T-helper 2 cell treated with Interferon-gamma antibody and Interleukin-4, amounts not matched to agents 5 μg/mL and 100 μg/mL, for 36 hours (primary cell): ENCODE data around the gene PXDC1.

Source experiments
- DNase-seq: peaks from one replicate; pipeline ENCODE4 v3.0.0; 2021; ENCODE audit warnings: low spot score
- H3K27ac Mint-ChIP-seq: one replicate; pipeline ENCODE4 v1.8.0; 2021; ENCODE audit warnings: mild to moderate bottlenecking, mixed read lengths
- H3K27me3 Mint-ChIP-seq: one replicate; pipeline ENCODE4 v1.8.0; 2021; ENCODE audit warnings: low read depth, mixed read lengths
- H3K36me3 Mint-ChIP-seq: one replicate; pipeline ENCODE4 v1.8.0; 2021; ENCODE audit warnings: low read depth, mixed read lengths
- H3K4me1 Mint-ChIP-seq: one replicate; pipeline ENCODE4 v1.8.0; 2021; ENCODE audit warnings: low read depth, mixed read lengths
- H3K4me3 Mint-ChIP-seq: one replicate; pipeline ENCODE4 v1.8.0; 2022; ENCODE audit warnings: mild to moderate bottlenecking, moderate library complexity, mixed read lengths
- H3K9me3 Mint-ChIP-seq: one replicate; pipeline ENCODE4 v1.8.0; 2021; ENCODE audit warnings: mixed read lengths

PXDC1 gene

DNA sequence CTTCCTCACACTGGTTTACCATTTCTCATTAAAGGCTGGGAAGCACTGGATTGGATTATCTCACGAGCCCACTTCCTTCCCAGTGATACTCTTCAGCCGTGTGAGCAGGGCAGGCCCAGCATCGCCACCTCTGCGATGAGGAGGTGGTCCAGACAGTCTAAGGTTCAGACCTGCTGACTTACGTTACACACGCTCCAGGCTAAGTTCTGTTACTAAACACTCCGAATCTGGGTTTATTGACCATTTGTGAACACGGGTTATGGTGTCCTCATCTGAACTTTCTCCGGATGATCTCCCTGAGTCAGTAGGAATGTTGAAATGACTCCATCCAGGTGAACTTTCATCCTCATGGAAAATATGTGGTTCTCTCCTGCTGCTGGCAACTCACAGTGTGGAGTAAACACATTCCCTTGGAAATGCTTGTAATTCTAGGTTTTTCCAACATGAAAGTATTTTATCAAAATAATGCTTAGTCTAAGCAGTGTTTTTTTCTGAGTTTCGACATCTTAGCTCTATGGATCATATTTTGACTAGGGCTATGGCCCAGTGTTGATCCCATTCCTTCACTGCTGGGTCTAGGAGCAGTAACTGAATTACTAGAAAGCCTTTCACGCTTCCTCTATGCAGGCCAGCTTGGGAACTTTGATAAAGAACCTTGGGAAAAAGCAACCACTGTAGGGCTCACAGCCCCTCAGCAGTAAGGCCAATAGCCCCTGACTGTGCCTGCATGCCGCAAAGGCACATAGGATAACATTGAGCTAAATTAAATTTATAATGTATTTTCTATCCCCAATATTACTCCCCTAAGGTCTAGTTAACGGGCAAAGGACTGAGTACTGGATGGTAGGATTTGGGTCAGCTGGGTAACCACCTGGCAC, 37.7 kb upstream of the PXDC1 start:
- Mint-ChIP-seq H3K4me1 (no peaks in the 10 kb centered on the region), H3K27me3 (no peaks in the 10 kb centered on the region), H3K27ac (no peak overlapping the region), H3K4me3 (no peak overlapping the region), H3K36me3 (no peaks in the 10 kb centered on the region), H3K9me3 (no peaks in the 10 kb centered on the region)
- DNase-seq, result no peak

DNA sequence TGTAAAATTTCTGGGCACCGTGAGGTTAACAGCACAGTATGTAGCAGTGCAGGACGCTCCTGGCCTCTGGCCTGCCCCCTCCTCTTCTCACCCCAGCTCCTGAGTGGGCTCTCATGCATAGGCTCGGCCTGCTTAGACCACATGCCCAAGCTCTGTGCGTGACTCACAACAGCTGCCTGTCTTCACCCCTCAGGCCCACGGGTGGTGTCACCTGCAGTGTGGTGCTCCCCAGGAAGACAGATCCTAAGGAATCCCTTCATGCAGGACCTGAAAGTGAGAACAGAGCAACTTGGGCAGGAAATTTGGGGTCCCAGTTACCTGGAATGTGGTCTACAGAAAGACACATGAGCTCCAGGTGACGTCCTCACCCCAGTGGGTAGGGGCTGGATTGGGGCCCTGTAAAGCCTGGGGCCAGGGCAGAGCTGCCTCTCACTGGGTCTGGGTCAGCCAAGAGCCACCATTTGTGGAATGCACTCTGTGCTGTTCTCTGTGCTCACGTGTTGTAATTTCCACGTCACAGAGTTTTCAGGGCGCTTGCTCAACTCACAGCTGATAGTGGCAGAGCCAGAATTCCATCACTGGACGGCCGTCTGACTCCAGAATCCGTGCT, 37.0 kb upstream of the PXDC1 start:
- Mint-ChIP-seq H3K4me3 (no peak overlapping the region), H3K36me3 (no peaks in the 10 kb centered on the region), H3K27me3 (no peaks in the 10 kb centered on the region), H3K9me3 (no peaks in the 10 kb centered on the region), H3K4me1 (no peaks in the 10 kb centered on the region), H3K27ac (no peak overlapping the region)
- no peak for DNase-seq

DNA sequence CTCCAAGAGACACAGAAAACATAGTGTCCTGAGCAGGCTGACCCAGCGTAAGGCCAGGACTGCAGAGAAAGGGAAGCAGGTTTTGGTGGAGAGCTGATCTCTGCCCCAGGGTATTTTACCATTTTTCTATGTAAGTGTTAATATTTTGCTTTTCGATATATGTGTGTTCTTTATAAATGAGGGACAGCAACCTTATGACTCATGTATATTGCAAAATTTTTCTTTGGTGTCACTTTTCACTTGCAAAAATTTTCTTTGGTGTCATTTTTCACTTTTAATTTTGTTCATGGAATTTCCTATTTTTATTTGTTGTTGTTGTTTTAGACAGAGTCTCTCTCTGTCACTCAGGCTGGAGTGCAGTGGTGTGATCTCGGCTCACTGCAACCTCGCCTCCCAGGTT, 34.6 kb upstream of the PXDC1 start:
- Mint-ChIP-seq H3K4me1 (no peaks in the 10 kb centered on the region), H3K9me3 (no peaks in the 10 kb centered on the region), H3K36me3 (no peaks in the 10 kb centered on the region), H3K27ac (no peak overlapping the region), H3K4me3 (no peak overlapping the region), H3K27me3 (no peaks in the 10 kb centered on the region)
- DNase-seq, result no peak

DNA sequence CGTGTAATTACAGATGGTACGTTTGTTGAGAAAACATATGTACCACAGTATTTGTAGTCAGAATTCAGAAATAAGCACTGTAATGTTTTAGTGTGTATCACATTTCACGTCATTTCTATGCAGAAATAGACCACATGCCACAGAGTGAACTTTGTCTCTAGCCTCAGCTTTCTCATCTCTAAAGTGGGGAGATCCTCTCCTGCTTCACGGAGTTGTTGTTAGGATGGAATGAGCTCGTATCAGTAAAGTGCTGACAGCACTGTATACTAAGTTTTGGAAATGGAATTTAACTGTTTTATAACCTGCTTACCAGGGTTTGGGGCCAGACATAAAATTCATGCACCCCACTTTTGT, 34.2 kb upstream of the PXDC1 start:
- no peaks in the 10 kb centered on the region for H3K9me3 Mint-ChIP-seq
- no peak overlapping the region for H3K4me3 Mint-ChIP-seq
- H3K36me3 Mint-ChIP-seq, result no peaks in the 10 kb centered on the region
- no peaks in the 10 kb centered on the region for H3K27me3 Mint-ChIP-seq
- no peak for DNase-seq
- H3K27ac Mint-ChIP-seq, result no peak overlapping the region
- no peaks in the 10 kb centered on the region for H3K4me1 Mint-ChIP-seq

DNA sequence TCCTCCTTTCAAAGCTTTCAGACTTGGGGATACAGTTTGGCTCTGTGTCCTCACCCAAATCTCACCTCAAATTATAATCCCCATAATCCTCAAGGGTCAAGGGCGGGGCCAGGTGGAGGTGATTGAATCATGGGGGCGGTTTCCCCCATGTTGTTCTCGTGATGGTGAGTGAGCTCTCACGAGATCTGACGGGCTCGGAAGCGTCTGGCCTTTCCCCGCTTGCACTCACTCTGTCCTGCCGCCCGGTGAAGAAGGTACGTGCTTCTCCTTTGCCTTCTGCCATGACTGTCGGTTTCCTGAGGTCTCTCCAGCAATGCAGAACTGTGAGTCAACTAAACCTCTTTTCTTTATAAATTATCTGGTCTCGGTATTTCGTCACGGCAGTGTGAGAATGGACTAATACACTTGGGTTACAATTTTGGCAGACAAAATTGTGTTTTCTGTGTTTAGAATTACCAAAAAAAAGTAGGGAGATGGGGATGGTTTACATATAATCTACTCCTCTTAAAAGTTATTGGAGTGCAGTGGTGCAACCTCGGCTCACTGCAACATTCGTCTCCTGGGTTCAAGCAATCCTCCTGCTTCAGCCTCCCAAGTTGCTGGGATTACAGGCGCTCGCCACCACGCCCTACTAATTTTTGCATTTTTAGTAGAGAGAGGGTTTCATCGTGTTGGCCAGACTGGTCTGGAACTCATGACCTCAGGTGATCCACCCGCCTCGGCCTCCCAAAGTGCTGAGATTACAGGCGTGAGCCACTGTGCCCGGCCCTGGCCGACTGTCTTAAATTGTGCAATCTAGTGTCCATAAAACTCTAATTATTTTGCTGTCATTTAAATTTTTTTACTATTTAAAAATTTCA, 33.6 kb upstream of the PXDC1 start:
- H3K27ac Mint-ChIP-seq, result no peak overlapping the region
- no peaks in the 10 kb centered on the region for H3K27me3 Mint-ChIP-seq
- H3K36me3 Mint-ChIP-seq, result no peaks in the 10 kb centered on the region
- H3K4me1 Mint-ChIP-seq, result no peaks in the 10 kb centered on the region
- no peak overlapping the region for H3K4me3 Mint-ChIP-seq
- DNase-seq, result no peak
- H3K9me3 Mint-ChIP-seq, result no peaks in the 10 kb centered on the region

GRCh38 chr6:3784423-3784822, 32.9 kb upstream of the PXDC1 start:
- Mint-ChIP-seq H3K9me3 (no peaks in the 10 kb centered on the region), H3K27ac (no peak overlapping the region), H3K27me3 (no peaks in the 10 kb centered on the region), H3K36me3 (no peaks in the 10 kb centered on the region), H3K4me1 (no peaks in the 10 kb centered on the region), H3K4me3 (no peak overlapping the region)
- DNase-seq, result no peak

DNA sequence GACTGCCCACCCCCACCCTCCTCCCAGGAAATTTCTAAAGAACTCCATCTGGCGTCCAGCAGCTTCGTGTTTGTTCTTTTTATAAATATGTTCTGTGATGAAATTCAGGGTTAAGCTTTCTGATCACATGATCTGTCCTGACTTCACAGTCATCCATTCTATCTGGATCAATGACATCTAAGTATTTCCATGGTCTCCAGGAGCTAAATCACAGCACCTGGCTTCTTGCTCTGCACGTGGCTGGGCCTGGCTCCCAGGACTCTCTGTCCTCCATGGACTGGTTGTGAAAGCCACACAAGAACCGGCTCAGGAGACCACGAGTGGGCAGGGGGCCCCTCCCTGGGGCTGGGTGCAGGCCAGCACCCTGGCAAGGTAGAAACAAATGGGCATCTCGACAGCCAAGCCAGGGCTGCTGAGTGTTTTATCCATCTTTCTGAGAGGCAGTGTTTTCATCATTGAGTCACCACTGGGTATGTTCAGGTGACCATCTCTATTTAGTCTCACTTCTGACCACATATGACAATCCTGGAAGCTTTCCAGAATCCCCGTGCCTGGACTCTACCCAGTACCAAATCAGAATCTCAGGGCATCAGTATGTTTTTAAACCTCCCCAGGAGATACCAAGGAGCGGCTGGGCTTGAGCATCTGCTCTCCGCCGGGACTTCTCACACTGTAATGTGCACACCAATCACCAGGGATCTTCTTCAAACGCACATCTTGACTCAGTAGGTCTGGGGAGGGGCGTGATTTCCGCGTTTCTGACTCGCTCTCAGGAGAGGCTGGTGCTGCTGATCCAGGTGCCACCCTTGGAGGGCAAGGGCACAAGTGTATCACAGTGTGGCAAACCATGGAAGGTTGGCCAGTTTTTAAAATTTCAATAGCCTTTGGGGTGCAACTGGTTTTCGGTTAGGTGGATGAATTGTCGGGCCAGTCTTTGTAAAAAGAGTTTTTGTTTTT, 31.6 kb upstream of the PXDC1 start:
- Mint-ChIP-seq H3K9me3 (no peaks in the 10 kb centered on the region), H3K4me3 (no peak overlapping the region), H3K27me3 (no peaks in the 10 kb centered on the region), H3K4me1 (no peaks in the 10 kb centered on the region), H3K27ac (no peak overlapping the region), H3K36me3 (no peaks in the 10 kb centered on the region)
- no peak for DNase-seq

DNA sequence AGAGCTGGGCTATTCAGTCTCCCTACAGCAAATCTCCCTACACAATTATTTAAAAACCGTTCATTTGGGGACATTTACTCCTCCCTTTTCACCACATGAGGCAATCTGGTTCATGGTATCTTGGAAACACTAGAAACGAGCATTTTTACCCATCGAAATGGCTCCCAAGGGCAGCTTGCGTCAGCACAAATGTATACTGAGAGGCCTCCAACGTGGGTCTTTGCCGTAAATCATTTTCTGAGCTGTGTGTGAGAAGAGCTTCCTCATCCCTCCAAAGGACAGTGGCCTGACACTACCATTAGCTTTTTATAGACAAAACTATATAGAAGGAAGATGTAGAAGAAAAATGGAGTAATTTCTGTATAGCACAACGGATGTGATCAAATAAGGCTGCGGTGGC, 30.0 kb upstream of the PXDC1 start:
- Mint-ChIP-seq H3K9me3 (no peaks in the 10 kb centered on the region), H3K4me1 (no peaks in the 10 kb centered on the region), H3K36me3 (no peaks in the 10 kb centered on the region), H3K4me3 (no peak overlapping the region), H3K27me3 (no peaks in the 10 kb centered on the region), H3K27ac (no peak overlapping the region)
- no peak for DNase-seq

DNA sequence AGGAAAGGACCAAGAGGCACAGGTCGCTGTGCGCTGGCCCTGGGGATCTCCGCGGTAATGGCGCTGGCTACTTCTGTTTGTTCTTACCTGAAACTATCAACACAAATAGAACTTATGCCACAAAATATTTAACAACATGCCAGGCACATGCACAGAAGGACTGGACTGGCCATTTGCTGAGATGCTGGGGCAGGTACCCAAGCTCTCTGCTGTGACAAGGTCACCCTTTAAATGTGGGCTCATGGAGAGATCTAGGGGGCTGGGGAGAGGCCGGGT, 28.0 kb upstream of the PXDC1 start:
- Mint-ChIP-seq H3K27me3 (no peaks in the 10 kb centered on the region), H3K27ac (no peak overlapping the region), H3K36me3 (no peaks in the 10 kb centered on the region), H3K4me1 (no peaks in the 10 kb centered on the region), H3K9me3 (no peaks in the 10 kb centered on the region), H3K4me3 (no peak overlapping the region)
- no peak for DNase-seq

GRCh38 chr6:3778701-3779573, 27.4 kb upstream of the PXDC1 start:
- Mint-ChIP-seq H3K27ac (no peak overlapping the region), H3K4me1 (no peaks in the 10 kb centered on the region), H3K9me3 (no peaks in the 10 kb centered on the region), H3K36me3 (no peaks in the 10 kb centered on the region), H3K4me3 (no peak overlapping the region), H3K27me3 (no peaks in the 10 kb centered on the region)
- no peak for DNase-seq

DNA sequence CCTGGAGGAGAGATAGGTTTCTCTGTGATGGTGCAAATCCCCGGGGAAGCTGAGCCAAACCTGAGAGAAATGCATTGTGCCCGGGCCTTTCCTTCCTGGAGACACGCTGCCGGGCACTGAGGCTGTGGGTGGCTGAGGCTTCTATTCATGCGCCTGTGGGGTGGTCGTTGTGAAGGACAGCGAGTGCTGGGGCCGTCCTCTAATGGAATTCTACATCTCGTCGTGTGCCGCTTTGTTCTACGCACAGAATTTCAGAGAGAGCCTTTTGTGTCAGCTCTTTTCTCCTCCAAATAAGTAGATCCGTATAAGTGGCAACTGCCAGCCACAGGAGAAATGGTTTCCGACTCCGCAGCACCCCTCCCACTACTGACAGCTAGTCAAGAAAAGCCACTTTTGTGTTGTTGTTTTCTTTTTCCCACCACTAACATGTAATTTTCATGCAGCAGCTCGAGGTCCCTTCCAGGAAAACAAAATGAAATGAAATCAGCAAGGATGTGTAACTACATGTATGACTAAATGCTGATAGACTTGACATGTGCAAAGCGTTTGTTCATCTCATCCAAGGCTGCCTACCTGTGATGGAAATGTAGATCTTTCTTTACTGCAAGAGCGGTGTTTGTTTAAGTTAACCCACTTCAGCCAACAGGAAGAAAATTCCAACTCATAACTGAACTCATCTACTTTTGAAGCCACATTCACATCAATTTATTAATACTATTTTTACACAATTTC, 26.4 kb upstream of the PXDC1 start:
- Mint-ChIP-seq H3K9me3 (no peaks in the 10 kb centered on the region), H3K36me3 (no peaks in the 10 kb centered on the region), H3K4me3 (no peak overlapping the region), H3K27me3 (no peaks in the 10 kb centered on the region), H3K4me1 (no peaks in the 10 kb centered on the region), H3K27ac (no peak overlapping the region)
- DNase-seq, result no peak

DNA sequence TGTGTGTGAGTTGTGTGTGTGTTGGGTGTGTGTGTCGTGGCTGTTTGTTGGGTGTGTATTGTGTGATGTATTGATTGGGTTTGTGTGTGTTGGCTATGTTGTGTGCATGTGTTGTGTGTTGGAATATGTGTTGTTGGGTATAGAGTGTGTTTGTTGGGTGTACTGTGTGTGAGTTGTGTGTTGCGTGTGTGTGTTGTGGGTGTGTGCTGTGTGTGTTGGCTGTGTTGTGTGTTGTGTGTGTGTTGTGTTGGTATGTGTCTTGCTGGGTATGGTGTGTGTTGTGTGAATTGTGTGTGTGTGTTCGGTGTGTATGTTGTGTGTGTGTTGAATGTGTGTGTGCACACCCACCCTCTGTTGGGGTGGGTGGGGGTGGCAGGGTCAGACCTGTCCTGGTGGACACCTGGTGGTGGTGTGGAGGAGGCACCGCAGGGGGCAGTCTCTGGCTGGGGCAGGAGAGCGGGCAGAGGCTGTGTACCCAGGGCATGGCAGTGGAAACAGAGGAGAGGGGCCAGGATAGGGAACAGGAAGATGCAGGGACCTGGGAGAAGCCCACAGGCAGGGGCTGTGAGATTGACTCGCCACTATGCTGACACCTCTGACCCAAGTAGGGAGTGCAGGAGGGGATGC, 25.5 kb upstream of the PXDC1 start:
- Mint-ChIP-seq H3K27me3 (no peaks in the 10 kb centered on the region), H3K4me3 (no peak overlapping the region), H3K27ac (peak overlapping the region; percentile 22), H3K4me1 (no peaks in the 10 kb centered on the region), H3K36me3 (no peaks in the 10 kb centered on the region), H3K9me3 (no peaks in the 10 kb centered on the region)
- DNase-seq, result no peak
